Measurements from ENCODE around the gene RMI2. TPM values are rescaled to one million over a fixed set of nuclear protein-coding genes. Genes with fewer than 3 reads are reported as not detected.

Gene RMI2
- total RNA-seq, 1 donor from 2014 or later, result 32.5 TPM

- no peak overlapping the region for H3K4me3 Mint-ChIP-seq (ENCODE audit: low read depth)
- no peaks in the 10 kb centered on the region for H3K36me3 Mint-ChIP-seq (ENCODE audit: insufficient read depth)
- no peak overlapping the region for H3K27ac Mint-ChIP-seq
- DNase-seq (ENCODE audit: low spot score, unreplicated experiment), result no peak
- H3K9me3 Mint-ChIP-seq (ENCODE audit: low read depth), result no peaks in the 10 kb centered on the region
- TF ChIP-seq, protein P1, sequence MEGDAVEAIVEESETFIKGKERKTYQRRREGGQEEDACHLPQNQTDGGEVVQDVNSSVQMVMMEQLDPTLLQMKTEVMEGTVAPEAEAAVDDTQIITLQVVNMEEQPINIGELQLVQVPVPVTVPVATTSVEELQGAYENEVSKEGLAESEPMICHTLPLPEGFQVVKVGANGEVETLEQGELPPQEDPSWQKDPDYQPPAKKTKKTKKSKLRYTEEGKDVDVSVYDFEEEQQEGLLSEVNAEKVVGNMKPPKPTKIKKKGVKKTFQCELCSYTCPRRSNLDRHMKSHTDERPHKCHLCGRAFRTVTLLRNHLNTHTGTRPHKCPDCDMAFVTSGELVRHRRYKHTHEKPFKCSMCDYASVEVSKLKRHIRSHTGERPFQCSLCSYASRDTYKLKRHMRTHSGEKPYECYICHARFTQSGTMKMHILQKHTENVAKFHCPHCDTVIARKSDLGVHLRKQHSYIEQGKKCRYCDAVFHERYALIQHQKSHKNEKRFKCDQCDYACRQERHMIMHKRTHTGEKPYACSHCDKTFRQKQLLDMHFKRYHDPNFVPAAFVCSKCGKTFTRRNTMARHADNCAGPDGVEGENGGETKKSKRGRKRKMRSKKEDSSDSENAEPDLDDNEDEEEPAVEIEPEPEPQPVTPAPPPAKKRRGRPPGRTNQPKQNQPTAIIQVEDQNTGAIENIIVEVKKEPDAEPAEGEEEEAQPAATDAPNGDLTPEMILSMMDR (IDR thresholded peaks at IDR 0.05; ENCODE audit: unreplicated experiment), result no peak
- peaks cover 3% of the 10 kb centered on the region for H3K4me1 Mint-ChIP-seq (ENCODE audit: low read depth)
- peaks cover 12% of the 10 kb centered on the region for H3K27me3 Mint-ChIP-seq
Measured at GRCh38 chr16:11319529-11320146, 25.6 kb upstream of the RMI2 start.

DNA sequence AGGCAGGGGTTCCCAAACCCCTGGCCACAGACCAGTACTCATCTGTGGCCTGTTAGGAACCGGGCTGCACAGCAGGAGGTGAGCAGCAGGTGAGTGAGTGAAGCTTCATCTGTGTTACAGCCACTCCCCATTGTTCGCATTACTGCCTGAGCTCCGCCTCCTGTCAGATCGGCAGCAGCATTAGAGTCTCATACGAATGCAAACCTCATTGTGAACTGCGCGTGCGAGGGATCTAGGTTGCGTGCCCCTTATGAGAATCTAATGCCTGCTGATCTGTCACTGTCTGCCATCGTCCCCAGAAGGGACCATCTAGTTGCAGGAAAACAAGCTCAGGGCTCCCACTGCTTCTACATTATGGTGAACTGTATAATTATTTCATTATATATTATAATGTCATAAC lies 25.1 kb upstream of the RMI2 start:
- no peak for DNase-seq (ENCODE audit: low spot score, unreplicated experiment)
- H3K4me3 Mint-ChIP-seq (ENCODE audit: low read depth), result no peak overlapping the region
- no peaks in the 10 kb centered on the region for H3K36me3 Mint-ChIP-seq (ENCODE audit: insufficient read depth)
- H3K9me3 Mint-ChIP-seq (ENCODE audit: low read depth), result no peaks in the 10 kb centered on the region
- H3K27me3 Mint-ChIP-seq, result peaks cover 12% of the 10 kb centered on the region
- H3K27ac Mint-ChIP-seq, result no peak overlapping the region
- TF ChIP-seq, protein P1 (IDR thresholded peaks at IDR 0.05; ENCODE audit: unreplicated experiment), result no peak
- H3K4me1 Mint-ChIP-seq (ENCODE audit: low read depth), result peaks cover 3% of the 10 kb centered on the region

- Mint-ChIP-seq H3K9me3 (ENCODE audit: low read depth) (no peaks in the 10 kb centered on the region), H3K36me3 (ENCODE audit: insufficient read depth) (no peaks in the 10 kb centered on the region), H3K4me1 (ENCODE audit: low read depth) (no peaks in the 10 kb centered on the region), H3K27me3 (peaks cover 4% of the 10 kb centered on the region), H3K27ac (no peak overlapping the region), H3K4me3 (ENCODE audit: low read depth) (no peak overlapping the region)
- TF ChIP-seq, protein P1 (IDR thresholded peaks at IDR 0.05; ENCODE audit: unreplicated experiment), result no peak
- DNase-seq (ENCODE audit: low spot score, unreplicated experiment), result no peak
Measured at GRCh38 chr16:11321662-11322061, 23.6 kb upstream of the RMI2 start.

- Mint-ChIP-seq H3K9me3 (ENCODE audit: low read depth) (no peaks in the 10 kb centered on the region), H3K27ac (no peak overlapping the region), H3K4me3 (ENCODE audit: low read depth) (no peak overlapping the region), H3K36me3 (ENCODE audit: insufficient read depth) (no peaks in the 10 kb centered on the region), H3K27me3 (no peaks in the 10 kb centered on the region), H3K4me1 (ENCODE audit: low read depth) (no peaks in the 10 kb centered on the region)
- TF ChIP-seq, protein P1 (IDR thresholded peaks at IDR 0.05; ENCODE audit: unreplicated experiment), result no peak
- DNase-seq (ENCODE audit: low spot score, unreplicated experiment), result no peak
Measured at GRCh38 chr16:11322823-11323222, 22.4 kb upstream of the RMI2 start.

DNA sequence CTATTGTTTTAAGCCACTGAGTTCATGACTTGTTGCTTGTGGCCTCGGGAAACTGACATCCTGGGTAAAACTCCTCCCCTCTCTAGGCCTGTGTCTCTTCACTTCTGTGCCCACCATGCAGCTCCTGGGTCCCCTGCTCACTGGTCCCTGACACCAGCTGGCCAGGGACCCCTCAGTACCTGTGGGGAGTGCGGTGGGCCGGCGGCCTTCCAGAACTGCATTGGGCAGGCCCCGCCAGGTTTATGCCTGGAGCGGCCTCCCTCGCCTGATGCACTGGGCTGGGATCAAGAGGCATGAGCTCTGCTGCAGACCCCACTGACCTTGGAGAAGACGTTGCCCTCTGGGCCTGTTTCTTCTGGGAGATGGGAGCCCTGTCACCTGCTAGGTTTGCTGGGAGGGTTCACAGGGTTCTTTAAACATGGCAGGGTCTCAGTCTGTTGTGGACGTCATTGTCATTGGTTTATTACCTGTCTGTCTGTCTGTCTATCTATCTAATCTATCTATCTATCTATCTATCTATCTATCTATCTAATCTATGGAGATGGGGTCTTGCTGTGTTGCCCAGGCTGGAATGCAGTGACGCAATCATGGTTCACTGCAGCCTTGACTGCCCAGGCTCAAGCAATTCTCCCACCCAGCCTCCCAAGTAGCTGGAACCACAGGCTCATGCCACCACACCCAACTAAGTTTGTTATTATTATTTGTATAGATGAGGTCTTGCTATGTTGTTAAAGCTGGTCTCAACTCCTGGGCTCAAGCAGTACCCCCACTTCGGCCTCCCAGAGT lies 21.5 kb upstream of the RMI2 start:
- Mint-ChIP-seq H3K9me3 (ENCODE audit: low read depth) (no peaks in the 10 kb centered on the region), H3K4me3 (ENCODE audit: low read depth) (no peak overlapping the region), H3K36me3 (ENCODE audit: insufficient read depth) (no peaks in the 10 kb centered on the region), H3K27ac (no peak overlapping the region), H3K27me3 (no peaks in the 10 kb centered on the region), H3K4me1 (ENCODE audit: low read depth) (no peaks in the 10 kb centered on the region)
- TF ChIP-seq, protein P1 (IDR thresholded peaks at IDR 0.05; ENCODE audit: unreplicated experiment), result no peak
- no peak for DNase-seq (ENCODE audit: low spot score, unreplicated experiment)

Data from progenitor cell of endocrine pancreas (in vitro differentiated cells).